ENCODE data around the gene MPRIP.

MPRIP gene

GRCh38 chr17:17056156-17056539 is 13.9 kb downstream of the MPRIP start:
- TF ChIP-seq, protein P1, sequence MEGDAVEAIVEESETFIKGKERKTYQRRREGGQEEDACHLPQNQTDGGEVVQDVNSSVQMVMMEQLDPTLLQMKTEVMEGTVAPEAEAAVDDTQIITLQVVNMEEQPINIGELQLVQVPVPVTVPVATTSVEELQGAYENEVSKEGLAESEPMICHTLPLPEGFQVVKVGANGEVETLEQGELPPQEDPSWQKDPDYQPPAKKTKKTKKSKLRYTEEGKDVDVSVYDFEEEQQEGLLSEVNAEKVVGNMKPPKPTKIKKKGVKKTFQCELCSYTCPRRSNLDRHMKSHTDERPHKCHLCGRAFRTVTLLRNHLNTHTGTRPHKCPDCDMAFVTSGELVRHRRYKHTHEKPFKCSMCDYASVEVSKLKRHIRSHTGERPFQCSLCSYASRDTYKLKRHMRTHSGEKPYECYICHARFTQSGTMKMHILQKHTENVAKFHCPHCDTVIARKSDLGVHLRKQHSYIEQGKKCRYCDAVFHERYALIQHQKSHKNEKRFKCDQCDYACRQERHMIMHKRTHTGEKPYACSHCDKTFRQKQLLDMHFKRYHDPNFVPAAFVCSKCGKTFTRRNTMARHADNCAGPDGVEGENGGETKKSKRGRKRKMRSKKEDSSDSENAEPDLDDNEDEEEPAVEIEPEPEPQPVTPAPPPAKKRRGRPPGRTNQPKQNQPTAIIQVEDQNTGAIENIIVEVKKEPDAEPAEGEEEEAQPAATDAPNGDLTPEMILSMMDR (IDR thresholded peaks at IDR 0.05; ENCODE audit: low read depth, low read length), result no peak
- no peak for DNase-seq (ENCODE audit: low read depth, low spot score)
- in situ Hi-C loops (cut with HindIII; ENCODE audit: low sequenced_read_pairs), result no loop called here
- no peak overlapping the region for H3K4me3 ChIP-seq (ENCODE audit: low read depth, low read length)

DNA sequence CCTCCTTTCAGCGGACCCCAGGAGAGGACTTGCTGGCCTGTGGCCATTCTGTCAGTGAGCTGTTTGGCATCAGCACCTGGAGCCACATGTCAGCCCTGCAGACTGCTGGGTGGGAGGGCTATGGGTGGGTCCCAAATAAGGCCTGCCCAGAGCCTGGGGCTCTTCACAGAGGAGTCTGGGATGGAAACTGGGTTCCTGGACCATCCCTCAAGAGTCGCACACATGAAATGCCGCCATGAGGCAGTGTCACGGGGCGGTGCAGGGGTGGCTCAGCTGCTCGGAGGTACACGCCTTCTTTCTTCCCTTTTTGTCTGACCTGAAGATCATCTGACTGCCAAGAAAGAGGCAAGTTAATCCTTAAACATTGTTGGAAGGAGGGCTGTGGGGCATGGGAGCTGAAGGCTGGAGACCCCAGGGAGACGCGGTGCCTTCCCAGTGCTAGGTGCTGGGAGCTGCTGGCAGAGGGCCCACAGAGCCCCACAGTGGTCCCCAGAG is 14.8 kb downstream of the MPRIP start:
- in situ Hi-C loops (cut with HindIII; ENCODE audit: low sequenced_read_pairs), result no loop called here
- H3K4me3 ChIP-seq (ENCODE audit: low read depth, low read length), result no peak overlapping the region
- TF ChIP-seq, protein P1 (IDR thresholded peaks at IDR 0.05; ENCODE audit: low read depth, low read length), result no peak
- DNase-seq (ENCODE audit: low read depth, low spot score), result no peak

GRCh38 chr17:17058304-17058703 is 16.0 kb downstream of the MPRIP start:
- H3K4me3 ChIP-seq (ENCODE audit: low read depth, low read length), result no peak overlapping the region
- no peak for DNase-seq (ENCODE audit: low read depth, low spot score)
- in situ Hi-C loops (cut with HindIII; ENCODE audit: low sequenced_read_pairs), result no loop called here
- TF ChIP-seq, protein P1 (IDR thresholded peaks at IDR 0.05; ENCODE audit: low read depth, low read length), result no peak

GRCh38 chr17:17059301-17059890 is 17.1 kb downstream of the MPRIP start:
- no peak for DNase-seq (ENCODE audit: low read depth, low spot score)
- H3K4me3 ChIP-seq (ENCODE audit: low read depth, low read length), result no peak overlapping the region
- in situ Hi-C loops (cut with HindIII; ENCODE audit: low sequenced_read_pairs), result no loop called here
- TF ChIP-seq, protein P1 (IDR thresholded peaks at IDR 0.05; ENCODE audit: low read depth, low read length), result no peak

DNA sequence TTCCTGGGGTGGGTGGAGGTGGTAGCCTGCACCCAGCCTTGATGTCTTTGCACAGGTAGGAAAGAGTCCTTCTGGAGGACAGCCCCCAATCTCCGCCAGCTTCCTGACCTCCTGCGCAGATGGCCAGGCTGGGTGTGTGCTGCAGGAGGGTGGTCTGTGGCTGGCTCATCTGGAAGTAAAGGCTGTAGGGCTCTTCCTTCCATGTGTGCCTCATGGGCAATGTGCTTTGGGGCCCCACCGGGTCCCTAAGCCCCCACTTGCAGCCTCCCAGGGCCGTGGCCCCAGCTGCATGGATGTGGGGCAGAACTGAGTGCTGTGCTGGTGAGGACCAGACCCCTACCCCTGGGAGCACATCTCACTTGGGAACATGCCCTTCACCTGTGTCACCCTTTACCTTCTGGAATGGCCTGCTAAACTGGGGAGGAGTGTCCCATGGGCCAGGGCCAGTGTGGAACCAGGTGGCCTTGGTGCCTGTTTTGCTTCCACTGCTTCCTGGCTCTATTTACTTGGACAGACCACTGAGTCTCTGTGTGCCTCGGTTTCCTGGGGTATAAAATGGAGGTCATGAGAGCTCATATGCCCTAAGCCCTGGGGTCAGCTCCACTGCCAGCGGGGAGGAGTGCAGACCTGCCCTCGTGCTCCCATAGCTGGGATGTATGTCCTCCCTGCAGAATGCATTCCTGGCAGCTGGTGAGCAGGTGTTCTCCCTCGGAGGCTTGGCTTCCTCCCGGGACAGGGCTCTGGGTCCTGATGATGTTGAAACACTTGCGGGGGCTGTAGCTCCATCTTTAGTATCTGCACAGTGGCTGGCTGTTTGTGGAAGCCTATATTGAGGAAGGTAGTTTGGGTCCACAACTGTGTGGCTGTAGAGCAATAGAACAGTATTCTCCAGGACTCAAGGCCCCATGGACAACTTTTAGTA is 18.0 kb downstream of the MPRIP start:
- DNase-seq (ENCODE audit: low read depth, low spot score), result no peak
- no peak overlapping the region for H3K4me3 ChIP-seq (ENCODE audit: low read depth, low read length)
- TF ChIP-seq, protein P1 (IDR thresholded peaks at IDR 0.05; ENCODE audit: low read depth, low read length), result no peak
- in situ Hi-C loops (cut with HindIII; ENCODE audit: low sequenced_read_pairs), result no loop called here

- no peak for DNase-seq (ENCODE audit: low read depth, low spot score)
- TF ChIP-seq, protein P1 (IDR thresholded peaks at IDR 0.05; ENCODE audit: low read depth, low read length), result no peak
- no peak overlapping the region for H3K4me3 ChIP-seq (ENCODE audit: low read depth, low read length)
- in situ Hi-C loops (cut with HindIII; ENCODE audit: low sequenced_read_pairs), result no loop called here
Measured at GRCh38 chr17:17060930-17061329, 18.7 kb downstream of the MPRIP start.

All from astrocyte of the spinal cord (primary cell).